ENCODE measurements around the gene C19orf38.
"Not testable (repeated sequence)": the region's sequence is repeated elsewhere in the genome, so short reads cannot be mapped to it uniquely, and the experiment has no call there.

Gene C19orf38

GRCh38 chr19:10850631-10851030 is 2.4 kb downstream of the C19orf38 start:
- no peak for DNase-seq (ENCODE audit: low read depth, low spot score)

- DNase-seq (ENCODE audit: low read depth, low spot score), result no peak
Observed at GRCh38 chr19:10852098-10852800, 4.0 kb downstream of the C19orf38 start.

- no peak for DNase-seq (ENCODE audit: low read depth, low spot score)
Observed at GRCh38 chr19:10852941-10853340, 4.7 kb downstream of the C19orf38 start.

- no peak for DNase-seq (ENCODE audit: low read depth, low spot score)
Observed at GRCh38 chr19:10854350-10855089, 6.3 kb downstream of the C19orf38 start.

GRCh38 chr19:10855879-10856522 is 7.8 kb downstream of the C19orf38 start:
- DNase-seq (ENCODE audit: low read depth, low spot score), result no peak

- not testable (repeated sequence) for DNase-seq (ENCODE audit: low read depth, low spot score)
Observed at GRCh38 chr19:10856899-10857298, 8.7 kb downstream of the C19orf38 start.

- DNase-seq (ENCODE audit: low read depth, low spot score), result no peak
Observed at GRCh38 chr19:10858204-10858828, 10.1 kb downstream of the C19orf38 start.

GRCh38 chr19:10861103-10861651 is 13.0 kb downstream of the C19orf38 start:
- no peak for DNase-seq (ENCODE audit: low read depth, low spot score)

- DNase-seq (ENCODE audit: low read depth, low spot score), result no peak
Observed at GRCh38 chr19:10862561-10863106, 14.4 kb downstream of the C19orf38 start.

GRCh38 chr19:10863107-10863717 is 15.0 kb downstream of the C19orf38 start:
- no peak for DNase-seq (ENCODE audit: low read depth, low spot score)

GRCh38 chr19:10864538-10864899 is 16.3 kb downstream of the C19orf38 start:
- DNase-seq (ENCODE audit: low read depth, low spot score), result no peak

GRCh38 chr19:10866495-10866894 is 18.3 kb downstream of the C19orf38 start:
- DNase-seq (ENCODE audit: low read depth, low spot score), result no peak

GRCh38 chr19:10868872-10869547 is 20.8 kb downstream of the C19orf38 start:
- no peak for DNase-seq (ENCODE audit: low read depth, low spot score)

GRCh38 chr19:10869872-10870311 is 21.7 kb downstream of the C19orf38 start:
- not testable (repeated sequence) for DNase-seq (ENCODE audit: low read depth, low spot score)

GRCh38 chr19:10870501-10870954 is 22.3 kb downstream of the C19orf38 start:
- no peak for DNase-seq (ENCODE audit: low read depth, low spot score)

- DNase-seq (ENCODE audit: low read depth, low spot score), result peak; percentile 92
Observed at GRCh38 chr19:10870955-10871603, 22.9 kb downstream of the C19orf38 start, which contains the start of gene CARM1. Gene CARM1, plus strand, starts transcription at chr19:10871553. Its CDS starts 150 bp downstream, at chr19:10871703.

GRCh38 chr19:10871711-10872545 is 23.7 kb downstream of the C19orf38 start:
- DNase-seq (ENCODE audit: low read depth, low spot score), result no peak

GRCh38 chr19:10872546-10873107 is 24.4 kb downstream of the C19orf38 start:
- DNase-seq (ENCODE audit: low read depth, low spot score), result no peak

GRCh38 chr19:10874024-10874423 is 25.8 kb downstream of the C19orf38 start:
- DNase-seq (ENCODE audit: low read depth, low spot score), result no peak
